ENCODE data around the gene GPRC6A.

DNA sequence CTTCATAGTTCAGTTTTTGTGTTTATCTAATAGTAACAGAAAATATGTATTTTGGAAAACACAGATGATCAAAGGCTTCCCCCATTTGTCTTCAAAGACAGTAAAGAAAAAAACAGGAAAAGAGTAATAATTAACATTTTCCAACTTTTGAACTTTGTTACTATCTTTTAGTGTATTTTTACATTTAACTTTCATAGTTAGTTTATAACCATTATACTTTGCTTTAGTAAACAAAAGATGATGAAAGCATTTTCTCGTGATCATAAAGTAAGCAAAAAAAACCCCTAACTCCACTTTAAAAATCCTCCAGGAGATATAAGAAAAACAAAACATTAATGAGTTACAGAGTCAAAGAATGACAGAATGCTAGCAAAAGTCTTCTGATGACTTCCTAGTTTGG, 13.6 kb upstream of the GPRC6A start:
- TF ChIP-seq, protein P1, sequence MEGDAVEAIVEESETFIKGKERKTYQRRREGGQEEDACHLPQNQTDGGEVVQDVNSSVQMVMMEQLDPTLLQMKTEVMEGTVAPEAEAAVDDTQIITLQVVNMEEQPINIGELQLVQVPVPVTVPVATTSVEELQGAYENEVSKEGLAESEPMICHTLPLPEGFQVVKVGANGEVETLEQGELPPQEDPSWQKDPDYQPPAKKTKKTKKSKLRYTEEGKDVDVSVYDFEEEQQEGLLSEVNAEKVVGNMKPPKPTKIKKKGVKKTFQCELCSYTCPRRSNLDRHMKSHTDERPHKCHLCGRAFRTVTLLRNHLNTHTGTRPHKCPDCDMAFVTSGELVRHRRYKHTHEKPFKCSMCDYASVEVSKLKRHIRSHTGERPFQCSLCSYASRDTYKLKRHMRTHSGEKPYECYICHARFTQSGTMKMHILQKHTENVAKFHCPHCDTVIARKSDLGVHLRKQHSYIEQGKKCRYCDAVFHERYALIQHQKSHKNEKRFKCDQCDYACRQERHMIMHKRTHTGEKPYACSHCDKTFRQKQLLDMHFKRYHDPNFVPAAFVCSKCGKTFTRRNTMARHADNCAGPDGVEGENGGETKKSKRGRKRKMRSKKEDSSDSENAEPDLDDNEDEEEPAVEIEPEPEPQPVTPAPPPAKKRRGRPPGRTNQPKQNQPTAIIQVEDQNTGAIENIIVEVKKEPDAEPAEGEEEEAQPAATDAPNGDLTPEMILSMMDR (conservative IDR thresholded peaks at IDR 0.05) = no peak
- no peak for TF ChIP-seq ZFX (IDR thresholded peaks at IDR 0.05)

All from C4-2B (cell line).